Placental pericyte (primary cell): Measurements from ENCODE around the gene ODAM. TPM values are rescaled to one million over a fixed set of nuclear protein-coding genes. Genes with fewer than 3 reads are reported as not detected.

ENCODE experiments used
- total RNA-seq: library from RNA; depleted of rRNA; stranded (reverse); fragments of >200 nt; gene quantifications from 2 replicates; pipeline ENCODE4 v1.2.3, GENCODE V29; 2012

The ODAM gene, protein sequence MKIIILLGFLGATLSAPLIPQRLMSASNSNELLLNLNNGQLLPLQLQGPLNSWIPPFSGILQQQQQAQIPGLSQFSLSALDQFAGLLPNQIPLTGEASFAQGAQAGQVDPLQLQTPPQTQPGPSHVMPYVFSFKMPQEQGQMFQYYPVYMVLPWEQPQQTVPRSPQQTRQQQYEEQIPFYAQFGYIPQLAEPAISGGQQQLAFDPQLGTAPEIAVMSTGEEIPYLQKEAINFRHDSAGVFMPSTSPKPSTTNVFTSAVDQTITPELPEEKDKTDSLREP
- total RNA-seq = not detected in 2 replicates

DNA sequence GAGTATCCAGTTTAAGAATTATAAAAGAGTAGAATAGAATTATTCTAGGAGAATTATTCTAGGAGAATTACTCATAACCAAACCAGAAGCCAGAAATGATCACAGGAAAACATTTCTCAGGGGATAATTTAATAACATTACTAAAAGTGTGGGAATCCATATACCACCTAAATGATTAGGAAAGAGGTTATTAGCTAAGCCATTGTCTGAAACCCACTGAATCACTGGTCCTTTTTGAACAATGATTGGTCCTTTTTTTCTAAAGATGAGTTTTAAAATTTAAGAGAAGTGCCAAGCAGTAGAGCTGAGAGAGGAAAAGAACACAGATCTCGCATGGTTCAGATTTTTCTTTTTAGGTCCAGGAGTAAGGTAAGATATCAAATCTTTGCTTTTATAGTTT lies at the start of gene ODAM:
ODAM (plus strand) TSS at position 301 of the 400 bp plus-strand sequence. CDS start 819 bp downstream, outside the sequence.

DNA sequence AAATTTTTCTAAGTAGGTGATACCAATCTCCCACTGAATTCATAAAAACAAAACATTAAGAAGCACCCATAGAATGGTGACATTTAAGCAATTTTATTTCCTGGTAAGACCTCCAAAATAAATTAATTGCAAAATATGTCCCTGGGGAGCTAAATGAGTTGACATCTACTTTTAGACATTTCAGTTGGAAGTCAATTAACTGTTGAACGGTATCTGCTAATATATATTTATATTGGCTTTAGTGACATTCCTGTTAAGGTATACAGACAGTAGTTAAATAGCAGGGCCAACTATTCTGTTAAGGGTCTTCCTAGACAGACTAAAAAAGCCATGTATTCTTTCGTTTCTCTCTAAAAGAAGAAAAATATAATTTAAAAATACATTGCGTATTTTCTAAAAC lies 41.6 kb upstream of the ODAM start, which contains the start of gene PRR27:
PRR27 (plus strand) TSS at position 301 of the 400 bp plus-strand sequence. CDS start 139 bp downstream, outside the sequence.

DNA sequence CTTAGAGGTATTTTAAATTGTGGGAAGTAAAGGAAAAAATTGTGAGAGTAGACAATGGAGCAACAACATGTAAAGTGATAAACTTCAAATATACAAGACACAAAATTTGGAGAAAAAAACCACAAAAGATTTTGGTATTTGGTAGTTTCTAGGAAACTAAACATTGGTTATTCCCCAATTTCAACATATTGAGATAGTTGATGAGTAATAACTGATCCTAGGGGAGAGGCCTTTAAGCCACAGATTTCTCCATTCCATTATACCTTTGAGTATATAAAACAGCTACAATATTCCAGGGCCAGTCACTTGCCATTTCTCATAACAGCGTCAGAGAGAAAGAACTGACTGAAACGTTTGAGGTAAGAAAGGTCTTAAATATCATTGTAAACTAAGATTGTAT lies 30.3 kb downstream of the ODAM start, which contains the start of gene FDCSP:
FDCSP (plus strand) TSS at position 301 of the 400 bp plus-strand sequence. CDS start 5,071 bp downstream, outside the sequence.

DNA sequence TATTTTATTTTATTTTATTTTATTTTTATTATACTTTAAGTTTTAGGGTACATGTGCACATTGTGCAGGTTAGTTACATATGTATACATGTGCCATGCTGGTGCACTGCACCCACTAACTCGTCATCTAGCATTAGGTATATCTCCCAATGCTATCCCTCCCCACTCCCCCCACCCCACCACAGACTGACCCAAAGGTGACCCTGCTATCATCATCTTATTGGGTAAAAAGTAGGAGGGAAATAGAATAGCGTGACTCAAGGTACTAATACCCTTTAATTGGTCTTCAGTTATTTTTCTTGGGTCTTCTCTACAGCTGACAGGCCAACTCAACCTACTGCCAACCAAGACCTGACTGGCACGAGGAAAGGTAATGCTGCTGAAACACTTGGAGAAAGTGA lies 46.8 kb downstream of the ODAM start, which contains the start of gene CSN3:
CSN3 (plus strand) TSS at position 301 of the 400 bp plus-strand sequence. CDS start 2,223 bp downstream, outside the sequence.

Other genes with a start within 250 kb of the ODAM start
- not detected in 2 replicates for gene CSN2, start 230.0 kb upstream of the ODAM start, total RNA-seq
- not detected in 2 replicates for gene STATH, start 199.8 kb upstream of the ODAM start, total RNA-seq
- not detected in 2 replicates for gene HTN3, start 167.3 kb upstream of the ODAM start, total RNA-seq
- not detected in 2 replicates for gene HTN1, start 145.3 kb upstream of the ODAM start, total RNA-seq
- gene PRR27, start 41.5 kb upstream of the ODAM start, total RNA-seq = not detected in 2 replicates
- gene FDCSP, start 30.4 kb downstream of the ODAM start, total RNA-seq = not detected in 2 replicates
- not detected in 2 replicates for gene CSN3, start 46.9 kb downstream of the ODAM start, total RNA-seq
- gene CABS1, start 139.3 kb downstream of the ODAM start, total RNA-seq = not detected in 2 replicates
- gene SMR3A, start 165.0 kb downstream of the ODAM start, total RNA-seq = not detected in 2 replicates
- not detected in 2 replicates for gene SMR3B, start 187.4 kb downstream of the ODAM start, total RNA-seq
- gene OPRPN, start 202.2 kb downstream of the ODAM start, total RNA-seq = not detected in 2 replicates